ENCODE results near the gene AKAP13. TPM values are rescaled to one million over a fixed set of nuclear protein-coding genes. Genes with fewer than 3 reads are reported as not detected.
"Not testable (repeated sequence)": the region's sequence is repeated elsewhere in the genome, so short reads cannot be mapped to it uniquely, and the experiment has no call there.

Gene AKAP13
- total RNA-seq, 1 donor from 2014 or later, result 149 TPM

DNA sequence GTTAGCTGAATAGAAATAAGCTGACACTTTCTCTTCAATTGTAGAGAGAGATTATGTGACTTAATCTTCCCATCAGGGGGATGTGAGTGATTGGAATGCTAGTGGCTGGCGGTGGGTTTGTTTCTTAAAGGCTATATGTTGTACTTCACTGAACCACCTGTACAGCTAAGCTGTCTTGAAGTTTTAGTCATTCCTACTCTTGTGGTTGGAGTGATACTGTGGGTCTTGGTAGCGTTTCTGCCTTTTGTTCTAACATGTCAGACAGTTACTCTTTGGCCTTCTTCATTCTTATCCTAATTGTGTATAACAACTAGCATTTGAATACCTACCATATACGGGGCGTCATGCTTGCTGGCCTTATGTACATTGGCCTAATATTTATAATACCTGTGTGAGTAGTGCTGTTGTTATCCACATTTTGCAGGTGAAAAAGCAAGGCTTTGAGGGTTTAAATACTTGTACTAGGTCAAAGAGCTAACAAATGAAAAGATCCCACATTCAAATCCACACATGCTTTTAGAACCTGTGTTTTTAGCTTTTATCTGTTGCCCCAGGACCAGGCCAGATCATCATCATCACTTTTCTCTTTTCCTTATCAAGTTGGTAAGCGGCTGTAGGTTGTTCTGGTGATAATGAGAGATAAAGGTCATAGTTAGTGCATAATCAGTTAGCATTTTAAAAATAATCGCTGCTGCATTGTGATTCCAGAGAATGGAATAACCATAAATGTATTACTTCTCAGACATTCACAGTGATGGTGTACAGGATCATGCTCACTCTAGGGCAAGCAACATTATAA, 50.2 kb downstream of the AKAP13 start:
- intact Hi-C loops (cut with micrococcal nuclease), result no loop called here

DNA sequence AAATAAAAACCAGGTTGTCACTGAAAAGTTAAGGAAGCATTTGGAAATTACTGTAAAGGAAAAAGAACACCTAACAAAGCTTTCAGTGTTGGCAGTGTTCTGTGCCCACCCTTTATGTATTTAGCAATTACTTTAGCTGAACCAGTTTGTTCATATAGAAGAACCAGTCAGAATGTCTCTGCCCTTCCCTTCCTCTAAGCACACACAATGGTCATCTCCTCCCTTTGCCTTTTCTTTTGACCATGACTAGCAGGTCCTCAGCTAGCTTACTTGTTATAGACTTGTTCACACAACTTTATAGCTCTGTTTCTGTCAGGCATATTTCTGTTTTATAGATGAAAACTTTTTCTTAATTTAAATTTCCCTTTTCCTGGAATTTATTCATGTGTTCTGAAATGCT, 59.6 kb downstream of the AKAP13 start:
- intact Hi-C loops (cut with micrococcal nuclease), result no loop called here

DNA sequence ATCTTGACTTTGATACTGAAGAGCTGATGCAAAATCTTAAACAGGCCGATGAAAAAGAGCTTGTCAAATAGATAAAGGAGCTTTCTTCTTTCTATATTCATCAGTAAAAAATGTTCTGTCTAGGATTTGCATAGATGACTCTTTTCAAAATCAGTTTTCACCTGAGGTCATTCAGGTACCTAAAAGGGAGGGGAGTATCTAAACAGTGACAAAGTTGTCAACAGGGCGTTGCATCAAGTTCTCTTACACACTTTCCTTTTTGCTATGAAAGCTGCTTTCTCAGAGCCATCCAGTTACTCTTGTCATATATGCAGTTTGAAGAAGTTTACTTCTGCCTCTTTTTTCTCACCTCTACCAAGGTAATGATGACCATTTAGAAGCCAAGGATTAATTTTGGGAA, 60.0 kb downstream of the AKAP13 start:
- intact Hi-C loops (cut with micrococcal nuclease), result no loop called here

DNA sequence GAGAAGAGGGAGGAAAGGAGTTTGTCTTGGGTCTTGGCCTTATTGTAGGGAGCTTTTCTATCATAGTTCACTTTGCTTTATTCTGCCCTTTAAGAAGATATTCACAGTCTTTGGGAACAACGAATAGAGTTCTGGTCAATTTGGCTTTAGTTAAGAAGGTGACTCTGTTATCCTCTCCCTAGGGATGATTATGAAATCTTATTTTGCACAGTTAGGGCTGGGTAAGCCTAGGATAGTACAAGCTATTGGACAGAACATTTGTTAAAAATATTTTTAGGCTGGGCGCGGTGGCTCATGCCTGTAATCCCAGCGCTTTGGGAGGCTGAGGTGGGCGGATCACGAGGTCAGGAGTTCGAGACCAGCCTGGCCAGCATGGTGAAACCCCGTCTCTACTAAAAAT, 61.5 kb downstream of the AKAP13 start:
- intact Hi-C loops (cut with micrococcal nuclease), result not testable (repeated sequence)

- intact Hi-C loops (cut with micrococcal nuclease), result no loop called here
These were observed 62.6 kb downstream of the AKAP13 start for GRCh38 chr15:85443046-85443445.

GRCh38 chr15:85443593-85444087, 63.2 kb downstream of the AKAP13 start:
- intact Hi-C loops (cut with micrococcal nuclease), result no loop called here

- intact Hi-C loops (cut with micrococcal nuclease), result no loop called here
These were observed 63.8 kb downstream of the AKAP13 start for GRCh38 chr15:85444122-85444745.

DNA sequence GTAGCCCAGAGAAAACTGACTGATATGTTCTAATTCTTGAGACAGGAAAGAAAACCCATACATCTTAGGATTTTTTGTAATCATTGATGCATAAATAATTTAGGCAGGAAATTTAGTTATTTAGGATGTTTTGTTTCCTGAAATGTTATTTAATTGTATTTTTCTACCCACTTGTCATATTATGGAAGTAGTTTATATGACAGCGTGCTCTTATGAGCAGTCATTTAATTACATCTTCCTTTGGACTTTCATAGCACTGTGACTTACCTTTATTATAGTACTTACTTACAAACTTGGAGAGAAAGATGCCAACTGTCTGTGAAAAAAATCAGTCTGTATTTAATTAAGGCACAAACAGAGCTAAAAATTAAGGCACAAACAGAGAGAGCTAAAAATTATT, 65.0 kb downstream of the AKAP13 start:
- intact Hi-C loops (cut with micrococcal nuclease), result no loop called here

GRCh38 chr15:85451099-85451700, 70.8 kb downstream of the AKAP13 start:
- intact Hi-C loops (cut with micrococcal nuclease), result no loop called here

- intact Hi-C loops (cut with micrococcal nuclease), result no loop called here
These were observed 72.0 kb downstream of the AKAP13 start for GRCh38 chr15:85452436-85452835.

GRCh38 chr15:85453144-85453872, 72.9 kb downstream of the AKAP13 start:
- intact Hi-C loops (cut with micrococcal nuclease), result no loop called here

- intact Hi-C loops (cut with micrococcal nuclease), result no loop called here
These were observed 74.0 kb downstream of the AKAP13 start for GRCh38 chr15:85454403-85454802.

DNA sequence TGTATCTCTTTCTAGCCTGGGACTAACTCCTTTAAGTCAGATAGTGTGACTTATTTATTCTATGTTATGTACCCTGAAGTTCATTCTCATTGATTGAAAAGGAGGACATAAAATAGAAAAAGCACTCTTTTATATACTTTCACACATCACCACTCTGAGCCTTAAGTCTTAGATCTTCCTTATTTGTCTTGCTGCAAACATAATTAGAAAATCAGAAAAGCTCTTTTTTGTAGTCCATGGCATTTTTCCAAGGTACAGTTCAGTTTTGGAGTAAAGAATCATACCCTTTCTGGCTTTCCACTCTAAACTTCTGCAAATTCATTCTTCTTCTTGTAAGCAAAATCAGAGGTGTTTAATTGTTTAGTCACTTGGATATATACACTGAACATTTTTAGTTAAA, 75.5 kb downstream of the AKAP13 start:
- intact Hi-C loops (cut with micrococcal nuclease), result no loop called here

- intact Hi-C loops (cut with micrococcal nuclease), result no loop called here
These were observed 76.4 kb downstream of the AKAP13 start for GRCh38 chr15:85456798-85457197.

DNA sequence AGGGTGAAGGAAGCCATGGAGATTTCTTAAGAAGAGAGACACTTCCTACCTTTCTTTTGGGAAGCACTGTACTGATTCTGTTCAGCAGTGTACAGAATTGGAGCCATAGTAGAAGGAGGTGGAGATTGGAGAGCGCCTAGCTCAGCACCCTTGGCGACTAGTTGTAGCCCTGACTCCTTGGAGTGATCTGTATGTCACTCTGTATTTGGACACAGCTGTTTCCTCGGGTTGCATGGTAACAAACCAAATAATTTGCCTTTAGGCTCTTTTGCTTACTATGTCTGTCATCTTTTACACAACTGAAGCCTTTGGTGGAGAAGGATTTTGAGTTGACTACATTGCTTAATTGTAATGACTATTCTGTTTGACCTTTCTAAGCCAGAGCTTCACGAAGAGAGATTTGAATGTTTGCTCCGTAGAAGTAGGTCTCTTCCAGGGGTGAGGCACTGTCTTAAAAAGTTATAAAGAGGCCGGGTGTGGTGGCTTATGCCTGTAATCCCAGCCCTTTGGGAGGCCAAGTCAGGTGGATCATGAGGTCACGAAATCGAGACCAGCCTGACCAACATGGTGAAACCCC, 77.1 kb downstream of the AKAP13 start:
- intact Hi-C loops (cut with micrococcal nuclease), result no loop called here

GRCh38 chr15:85458764-85459163, 78.4 kb downstream of the AKAP13 start:
- intact Hi-C loops (cut with micrococcal nuclease), result no loop called here

DNA sequence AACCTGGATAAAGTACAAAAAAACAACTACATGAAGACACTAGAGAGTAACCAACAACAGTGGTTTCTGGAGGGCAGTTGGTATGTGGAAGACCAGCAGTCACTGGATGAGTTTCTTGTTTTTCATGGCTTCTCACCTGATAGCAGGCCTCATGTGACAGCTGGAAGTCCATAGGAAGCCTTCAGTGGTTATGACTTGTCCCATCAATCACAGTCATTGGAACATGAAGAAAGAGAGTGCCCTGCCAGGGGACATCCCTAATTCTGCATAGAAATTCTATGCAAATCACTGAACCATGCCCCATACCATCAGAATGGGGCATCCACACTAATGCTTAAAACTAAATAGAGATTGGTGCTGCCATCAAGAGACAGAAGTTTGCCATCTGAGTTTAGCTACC, 81.6 kb downstream of the AKAP13 start:
- intact Hi-C loops (cut with micrococcal nuclease), result no loop called here

DNA sequence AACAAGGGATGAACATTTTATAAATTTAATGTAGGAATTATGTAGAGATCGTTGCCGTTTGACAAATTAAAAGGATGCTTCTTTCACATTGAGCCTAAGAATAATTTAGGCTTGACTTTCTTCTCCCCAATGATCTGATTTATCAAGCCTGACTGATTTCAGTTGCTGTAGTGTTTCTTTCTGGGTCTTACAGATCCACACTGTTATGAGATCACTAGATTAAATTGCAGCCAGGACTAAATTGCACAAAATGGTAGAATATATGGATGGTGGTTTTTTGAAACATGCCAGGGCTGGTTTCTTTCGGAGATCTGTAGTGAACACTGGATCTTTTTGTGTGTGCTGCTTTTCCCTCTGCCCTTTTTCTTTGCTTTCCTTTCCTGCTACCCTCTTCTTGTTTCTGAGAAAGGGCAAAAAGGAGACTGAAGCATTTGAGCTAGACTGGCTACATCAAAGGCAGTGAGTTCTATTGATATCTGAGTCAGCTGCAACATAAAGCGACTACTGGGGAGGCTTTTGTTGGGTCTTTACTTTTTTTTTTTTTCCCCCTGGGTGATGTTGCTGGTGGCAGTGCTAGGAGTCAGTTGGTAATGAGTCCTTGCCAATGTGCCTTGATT, 83.0 kb downstream of the AKAP13 start:
- intact Hi-C loops (cut with micrococcal nuclease), result no loop called here

- intact Hi-C loops (cut with micrococcal nuclease), result no loop called here
These were observed 83.6 kb downstream of the AKAP13 start for GRCh38 chr15:85463976-85464375.

DNA sequence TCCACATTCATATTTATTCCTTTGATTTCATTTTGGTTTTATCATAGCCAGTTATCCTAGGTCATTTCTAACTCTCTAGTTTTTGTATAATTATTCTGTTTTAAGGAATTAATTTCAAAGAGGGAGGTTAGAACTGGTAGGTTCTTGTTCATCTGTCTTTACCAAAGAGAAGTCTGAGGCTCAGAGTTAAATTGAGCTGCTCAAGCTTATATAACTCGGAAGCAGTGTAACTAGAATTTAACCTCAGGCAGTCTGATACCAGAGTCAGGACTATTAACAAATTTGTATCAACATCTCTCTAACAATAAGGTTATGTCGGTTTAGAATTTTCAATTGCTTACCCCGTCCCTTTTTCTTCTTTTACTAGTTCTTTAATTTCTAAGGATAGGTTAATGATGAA, 84.1 kb downstream of the AKAP13 start:
- intact Hi-C loops (cut with micrococcal nuclease), result no loop called here
